ENCODE results near the gene HHIPL1. TPM values are rescaled to one million over a fixed set of nuclear protein-coding genes. Genes with fewer than 3 reads are reported as not detected.
A peak's percentile ranks its signal among the peaks of the same experiment; 100 is the strongest.

HHIPL1 gene
- total and polyA plus RNA-seq, 10 donors, result 0.43 to 4.2 (median 2.7) TPM

DNA sequence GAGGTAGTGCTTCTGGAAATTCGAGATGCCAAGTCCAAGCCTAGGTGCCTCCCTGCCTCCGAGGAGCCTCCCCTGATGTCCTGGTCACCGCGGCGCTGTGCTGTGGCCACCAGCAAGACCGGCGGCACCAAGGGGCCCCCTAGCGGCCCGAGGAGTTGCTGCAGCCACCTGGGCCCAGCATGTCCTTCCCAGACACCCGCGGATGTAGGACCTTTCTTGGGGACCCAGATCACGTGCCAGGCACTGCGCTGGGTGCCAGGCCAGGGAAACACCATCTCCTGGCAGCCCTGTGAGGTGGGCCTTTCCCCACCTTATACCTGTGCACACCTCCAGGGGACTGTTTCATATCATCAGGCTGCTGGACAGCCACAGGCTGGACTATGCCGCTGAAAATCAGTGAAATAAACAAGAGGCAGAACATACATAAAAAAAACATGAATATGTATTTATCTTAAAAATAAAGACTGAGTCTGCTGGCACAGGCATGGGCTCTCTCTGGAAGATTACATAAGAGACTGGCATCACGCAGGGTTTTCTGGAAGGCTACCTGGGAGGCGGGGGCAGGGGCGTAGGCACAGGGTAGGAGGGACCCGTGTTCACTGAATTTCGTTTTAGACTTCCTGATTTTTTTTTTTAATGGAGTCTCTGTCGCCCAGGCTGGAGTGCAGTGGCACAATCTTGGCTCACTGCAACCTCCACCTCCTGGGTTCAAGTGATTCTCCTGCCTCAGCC lies 15.9 kb upstream of the HHIPL1 start:
- DNase-seq, result peak; percentile 89
- WGBS, 5 donors, result 22 to 35% (median 24%) methylated on average over 14 to 20 of the region's 20 CpGs
- Histone ChIP-seq H3K27ac (no peak overlapping the region), H3K9me3 (no peaks in the 10 kb centered on the region), H3K4me1 (peaks cover 0 to 8% (median 6%) of the 10 kb centered on the region in 6 donors), H3K4me3 (no peak overlapping the region), H3K36me3 (no peaks in the 10 kb centered on the region), H3K27me3 (replicated peaks in 1 of 7) (peaks cover 0 to 22% (median 0%) of the 10 kb centered on the region in 7 donors)
- intact Hi-C loops (cut with DNase I; ENCODE audit: low total_unique reads), result loop anchor here (2.0 kb wide), 1 partner anchor 110 kb away; no protein-coding TSS in a partner anchor
- TF ChIP-seq POLR2AphosphoS5 (IDR thresholded peaks at IDR 0.05) (peak; percentile 27 to 70 (median 63)), POLR2A (IDR thresholded peaks at IDR 0.05) (no peak)
- TF ChIP-seq, protein P1, sequence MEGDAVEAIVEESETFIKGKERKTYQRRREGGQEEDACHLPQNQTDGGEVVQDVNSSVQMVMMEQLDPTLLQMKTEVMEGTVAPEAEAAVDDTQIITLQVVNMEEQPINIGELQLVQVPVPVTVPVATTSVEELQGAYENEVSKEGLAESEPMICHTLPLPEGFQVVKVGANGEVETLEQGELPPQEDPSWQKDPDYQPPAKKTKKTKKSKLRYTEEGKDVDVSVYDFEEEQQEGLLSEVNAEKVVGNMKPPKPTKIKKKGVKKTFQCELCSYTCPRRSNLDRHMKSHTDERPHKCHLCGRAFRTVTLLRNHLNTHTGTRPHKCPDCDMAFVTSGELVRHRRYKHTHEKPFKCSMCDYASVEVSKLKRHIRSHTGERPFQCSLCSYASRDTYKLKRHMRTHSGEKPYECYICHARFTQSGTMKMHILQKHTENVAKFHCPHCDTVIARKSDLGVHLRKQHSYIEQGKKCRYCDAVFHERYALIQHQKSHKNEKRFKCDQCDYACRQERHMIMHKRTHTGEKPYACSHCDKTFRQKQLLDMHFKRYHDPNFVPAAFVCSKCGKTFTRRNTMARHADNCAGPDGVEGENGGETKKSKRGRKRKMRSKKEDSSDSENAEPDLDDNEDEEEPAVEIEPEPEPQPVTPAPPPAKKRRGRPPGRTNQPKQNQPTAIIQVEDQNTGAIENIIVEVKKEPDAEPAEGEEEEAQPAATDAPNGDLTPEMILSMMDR (IDR thresholded peaks at IDR 0.05 in 8 of 11, conservative IDR thresholded peaks at IDR 0.05 in 3 of 11), result peak; percentile 86 to 95 (median 92)

- H3K4me1 ChIP-seq, result peaks cover 0 to 8% (median 6%) of the 10 kb centered on the region in 6 donors
- DNase-seq, result no peak
- intact Hi-C loops (cut with DNase I; ENCODE audit: low total_unique reads), result no loop called here
- H3K27me3 ChIP-seq (replicated peaks in 1 of 7), result peaks cover 0 to 12% (median 0%) of the 10 kb centered on the region in 7 donors
- no peaks in the 10 kb centered on the region for H3K9me3 ChIP-seq
- no peaks in the 10 kb centered on the region for H3K36me3 ChIP-seq
- no peak for TF ChIP-seq POLR2AphosphoS5 (IDR thresholded peaks at IDR 0.05)
- no peak for TF ChIP-seq POLR2A (IDR thresholded peaks at IDR 0.05)
- TF ChIP-seq, protein P1 (IDR thresholded peaks at IDR 0.05 in 8 of 11, conservative IDR thresholded peaks at IDR 0.05 in 3 of 11), result no peak
- no peak overlapping the region for H3K27ac ChIP-seq
- WGBS, 5 donors, result 70 to 76% (median 73%) methylated on average over 7 to 8 of the region's 8 CpGs
- no peak overlapping the region for H3K4me3 ChIP-seq
Observed at GRCh38 chr14:99630202-99630601, 14.7 kb upstream of the HHIPL1 start.

DNA sequence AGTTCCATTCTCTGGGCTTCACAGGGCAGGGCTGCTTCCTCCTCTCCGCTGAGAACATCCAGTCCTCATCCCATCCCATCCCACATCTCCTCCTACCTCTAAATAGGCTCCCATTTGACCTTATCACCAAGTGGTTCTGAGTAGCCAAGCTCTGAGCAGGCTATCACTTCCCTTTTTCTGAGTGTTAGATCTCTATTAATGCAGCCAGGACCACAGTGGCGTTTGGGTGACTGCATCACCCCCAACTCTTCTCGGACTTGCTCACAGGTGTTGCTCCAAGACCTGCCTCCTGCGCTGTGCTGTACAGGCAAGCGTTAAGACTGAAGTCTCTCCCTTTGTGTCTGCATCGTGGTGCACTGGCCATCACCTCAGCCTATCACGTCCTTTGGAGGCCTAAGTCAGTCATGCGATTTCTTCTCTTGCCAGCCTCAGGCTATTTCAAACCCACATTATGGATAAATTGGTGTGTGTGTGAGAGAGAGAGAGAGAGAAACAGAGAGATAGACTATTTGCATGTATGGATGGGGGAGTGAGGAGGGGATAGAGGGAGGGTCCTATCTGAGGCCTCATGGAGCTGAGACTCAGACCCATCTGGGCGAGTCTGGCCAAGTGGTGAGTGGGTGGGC lies 12.4 kb upstream of the HHIPL1 start:
- Histone ChIP-seq H3K27ac (no peak overlapping the region), H3K36me3 (no peaks in the 10 kb centered on the region), H3K9me3 (no peaks in the 10 kb centered on the region), H3K4me3 (no peak overlapping the region), H3K4me1 (peaks cover 0 to 8% (median 6%) of the 10 kb centered on the region in 6 donors), H3K27me3 (replicated peaks in 1 of 7) (peaks cover 0 to 6% (median 0%) of the 10 kb centered on the region in 7 donors)
- TF ChIP-seq POLR2AphosphoS5 (IDR thresholded peaks at IDR 0.05) (no peak), POLR2A (IDR thresholded peaks at IDR 0.05) (no peak)
- intact Hi-C loops (cut with DNase I; ENCODE audit: low total_unique reads), result no loop called here
- 73 to 87% (median 83%) methylated on average over 9 of the region's 9 CpGs for WGBS, 5 donors
- no peak for DNase-seq

- DNase-seq, result no peak
- TF ChIP-seq POLR2A (IDR thresholded peaks at IDR 0.05) (no peak), POLR2AphosphoS5 (IDR thresholded peaks at IDR 0.05) (no peak)
- TF ChIP-seq, protein P1 (IDR thresholded peaks at IDR 0.05 in 8 of 11, conservative IDR thresholded peaks at IDR 0.05 in 3 of 11), result no peak
- no peaks in the 10 kb centered on the region for H3K36me3 ChIP-seq
- no peaks in the 10 kb centered on the region for H3K9me3 ChIP-seq
- peaks cover 0 to 6% (median 0%) of the 10 kb centered on the region in 7 donors for H3K27me3 ChIP-seq (replicated peaks in 1 of 7)
- WGBS, 5 donors, result 63 to 72% (median 65%) methylated on average over 3 of the region's 3 CpGs
- peaks cover 0 to 8% (median 6%) of the 10 kb centered on the region in 6 donors for H3K4me1 ChIP-seq
- H3K4me3 ChIP-seq, result no peak overlapping the region
- no peak overlapping the region for H3K27ac ChIP-seq
- intact Hi-C loops (cut with DNase I; ENCODE audit: low total_unique reads), result no loop called here
Observed at GRCh38 chr14:99633141-99633540, 11.8 kb upstream of the HHIPL1 start.

Measured in spleen (tissue), 11 donors.